Measurements from ENCODE around the gene WFS1.

- no peak for TF ChIP-seq POLR2A (IDR thresholded peaks at IDR 0.05; ENCODE audit: low read depth)
- TF ChIP-seq CTCF (IDR thresholded peaks at IDR 0.05): no peak
- no peak for TF ChIP-seq EP300 (IDR thresholded peaks at IDR 0.05)
- no peak for TF ChIP-seq POLR2AphosphoS5 (IDR thresholded peaks at IDR 0.05)
These were observed 70.3 kb downstream of the WFS1 start for GRCh38 chr4:6339818-6340445.

Data from esophagus muscularis mucosa (tissue), 4 donors.